HepG2 (cell line): Measurements from ENCODE around the gene KRTCAP2. TPM values are rescaled to one million over a fixed set of nuclear protein-coding genes. Genes with fewer than 3 reads are reported as not detected.

Source experiments
- ATM ChIP-seq: fragments of 450-650 bp; IDR thresholded peaks from 2 replicates; pipeline ENCODE4 v1.7.1; 2017; ENCODE audit warnings: mild to moderate bottlenecking, borderline replicate concordance
- CBX1 ChIP-seq: IDR thresholded peaks from one replicate; pipeline ENCODE4 v1.6.1; 2016; ENCODE audit warnings: antibody characterized with exemption, low read depth
- CC2D1A ChIP-seq: sonication (generic); formaldehyde crosslinking; IDR thresholded peaks from 2 replicates; pipeline ENCODE4 v1.8.1; 2023; ENCODE audit warnings: mild to moderate bottlenecking, missing genetic modification reagents
- DR1 ChIP-seq: sonication (generic); formaldehyde crosslinking; IDR thresholded peaks from 2 replicates; pipeline ENCODE4 v1.8.0; 2021; ENCODE audit warnings: mild to moderate bottlenecking, missing genetic modification reagents, inconsistent platforms
- ELF1 ChIP-seq: sonication (generic); formaldehyde crosslinking; IDR thresholded peaks from 2 replicates; pipeline ENCODE4 v1.4.0; 2020; ENCODE audit warnings: missing genetic modification reagents
- FOSL1 ChIP-seq: sonication (generic); formaldehyde crosslinking; IDR thresholded peaks from 2 replicates; pipeline ENCODE4 v1.9.0; 2021; ENCODE audit warnings: missing genetic modification reagents, borderline replicate concordance
- HOXA7 ChIP-seq: sonication (generic); formaldehyde crosslinking; IDR thresholded peaks from 2 replicates; pipeline ENCODE4 v1.8.1; 2022; ENCODE audit warnings: mild to moderate bottlenecking, missing genetic modification reagents, moderate library complexity
- KLF15 ChIP-seq: sonication (generic); formaldehyde crosslinking; IDR thresholded peaks from 2 replicates; pipeline ENCODE4 v1.8.1; 2023; ENCODE audit warnings: borderline replicate concordance, mild to moderate bottlenecking, inconsistent platforms, missing genetic modification reagents, mixed read lengths
- MTA3 ChIP-seq: sonication (generic); formaldehyde crosslinking; IDR thresholded peaks from 2 replicates; pipeline ENCODE4 v1.4.0; 2020; ENCODE audit warnings: missing genetic modification reagents
- NFKB2 ChIP-seq: sonication (generic); formaldehyde crosslinking; IDR thresholded peaks from 2 replicates; pipeline ENCODE4 v1.4.0; 2020; ENCODE audit warnings: missing genetic modification reagents, borderline replicate concordance
- SYNCRIP ChIP-seq: fragments of 200-400 bp; formaldehyde crosslinking; IDR thresholded peaks from 2 replicates; pipeline ENCODE4 v1.6.1; 2018; ENCODE audit warnings: mild to moderate bottlenecking, low read depth, low read length; ENCODE audit not compliant: insufficient read depth
- ZC3H4 ChIP-seq: sonication (generic); formaldehyde crosslinking; IDR thresholded peaks from 2 replicates; pipeline ENCODE4 v1.4.0; 2020; ENCODE audit warnings: missing genetic modification reagents, borderline replicate concordance
- ZNF253 ChIP-seq: sonication (generic); formaldehyde crosslinking; IDR thresholded peaks from 2 replicates; pipeline ENCODE4 v1.8.0; 2022; ENCODE audit warnings: mild to moderate bottlenecking, missing genetic modification reagents, borderline replicate concordance
- ZNF260 ChIP-seq: sonication (generic); formaldehyde crosslinking; IDR thresholded peaks from 2 replicates; pipeline ENCODE4 v1.4.0; 2020; ENCODE audit warnings: missing genetic modification reagents, low read depth, mild to moderate bottlenecking, borderline replicate concordance
- ZNF3 ChIP-seq: IDR thresholded peaks from 2 replicates; pipeline ENCODE4 v1.7.0; 2017; ENCODE audit warnings: inconsistent platforms
- ZNF33B ChIP-seq: sonication (generic); formaldehyde crosslinking; IDR thresholded peaks from 2 replicates; pipeline ENCODE4 v1.5.1; 2020; ENCODE audit warnings: mild to moderate bottlenecking, missing genetic modification reagents
- ZNF615 ChIP-seq: sonication (generic); formaldehyde crosslinking; IDR thresholded peaks from 2 replicates; pipeline ENCODE4 v1.5.0; 2020; ENCODE audit warnings: mild to moderate bottlenecking, missing genetic modification reagents, borderline replicate concordance
- ZNF670 ChIP-seq: sonication (generic); formaldehyde crosslinking; IDR thresholded peaks from 2 replicates; pipeline ENCODE4 v1.8.0; 2022; ENCODE audit warnings: mild to moderate bottlenecking, missing genetic modification reagents, borderline replicate concordance
- ZNF746 ChIP-seq: sonication (generic); formaldehyde crosslinking; IDR thresholded peaks from 2 replicates; pipeline ENCODE4 v1.8.0; 2022; ENCODE audit warnings: mild to moderate bottlenecking, missing genetic modification reagents
- ZNF782 ChIP-seq: sonication (generic); formaldehyde crosslinking; IDR thresholded peaks from 2 replicates; pipeline ENCODE4 v1.4.0; 2020; ENCODE audit warnings: missing genetic modification reagents, mild to moderate bottlenecking, borderline replicate concordance
- polyA plus RNA-seq, 8 experiments: library from polyadenylated mRNA; depleted of rRNA in 3 of 8; stranded (reverse) in 7 of 8; unstranded in 1 of 8; fragments of >200 nt; fragmentation: Illumina TruSeq in 4 of 8; extraction: Trizol in 4 of 8; gene quantifications; 2 replicates each; pipeline versions ENCODE4 v1.2.1 to v1.2.3, GENCODE V29; 2011 to 2016; ENCODE audit warnings: low read depth in 4 of 8, missing spikeins in 1 of 8, mixed read lengths in 1 of 8; ENCODE audit not compliant: insufficient read depth in 1 of 8
- total RNA-seq, 5 experiments: library from RNA; depleted of rRNA; stranded (reverse); fragments of >200 nt; fragmentation: Illumina TruSeq; extraction: Trizol; gene quantifications; 2 replicates each; pipeline ENCODE4 v1.2.3, GENCODE V29; 2016; ENCODE audit warnings: low read depth in 1 of 5
- TF ChIP-seq, protein P1 (sequence below): sonication (generic); formaldehyde crosslinking; IDR thresholded peaks from 2 replicates; pipeline ENCODE4 v1.4.0; 2020; ENCODE audit warnings: missing genetic modification reagents
- TF ChIP-seq, protein P2 (sequence below): sonication (generic); formaldehyde crosslinking; IDR thresholded peaks from 2 replicates; pipeline ENCODE4 v1.5.0; 2020; ENCODE audit warnings: missing genetic modification reagents, mild to moderate bottlenecking, borderline replicate concordance
- TF ChIP-seq, protein P3 (sequence below): sonication (generic); formaldehyde crosslinking; IDR thresholded peaks from 2 replicates; pipeline ENCODE4 v1.9.0; 2021; ENCODE audit warnings: missing genetic modification reagents, borderline replicate concordance
- TF ChIP-seq, protein P4 (sequence below): sonication (generic); formaldehyde crosslinking; IDR thresholded peaks from 2 replicates; pipeline ENCODE4 v1.4.0; 2020; ENCODE audit warnings: missing genetic modification reagents

The KRTCAP2 gene
- total and polyA plus RNA-seq, 2 of the 13 experiments (the other 11 are each of a cell fraction or from before 2014, with no cell fraction given): 77.3 to 79.4 TPM

DNA sequence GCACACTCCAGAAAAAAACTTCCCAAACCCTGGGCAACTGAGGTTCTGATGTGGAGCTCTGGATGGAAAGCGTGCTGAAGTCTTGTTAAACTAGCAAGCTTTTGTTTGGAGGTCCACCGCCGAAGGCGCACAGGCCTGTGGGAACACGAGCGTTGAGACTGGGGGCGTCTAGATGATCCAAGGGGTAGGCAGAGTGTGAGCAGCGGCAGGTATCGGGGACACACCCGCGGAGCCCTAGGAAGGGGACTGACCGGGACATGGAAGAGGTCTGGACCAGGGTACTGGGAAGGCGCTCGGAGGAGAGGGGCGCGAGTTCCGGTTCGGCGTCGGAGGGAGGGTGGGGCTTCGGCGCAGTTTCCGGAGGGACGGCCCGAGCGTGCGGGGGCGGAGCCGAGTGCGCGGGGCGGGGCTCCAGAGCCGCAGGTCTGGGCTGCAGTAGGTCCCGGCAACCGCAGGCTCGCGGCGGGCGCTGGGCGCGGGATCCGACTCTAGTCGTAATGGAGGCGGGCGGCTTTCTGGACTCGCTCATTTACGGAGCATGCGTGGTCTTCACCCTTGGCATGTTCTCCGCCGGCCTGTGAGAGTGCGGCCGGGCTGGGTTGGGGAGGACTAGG lies 37.6 kb downstream of the KRTCAP2 start, which contains the start of gene SLC50A1 (continued):
- TF ChIP-seq, protein P1, sequence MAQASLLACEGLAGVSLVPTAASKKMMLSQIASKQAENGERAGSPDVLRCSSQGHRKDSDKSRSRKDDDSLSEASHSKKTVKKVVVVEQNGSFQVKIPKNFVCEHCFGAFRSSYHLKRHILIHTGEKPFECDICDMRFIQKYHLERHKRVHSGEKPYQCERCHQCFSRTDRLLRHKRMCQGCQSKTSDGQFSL (CRISPR knock-in tag): no peak
- TF ChIP-seq ZC3H4 (CRISPR knock-in tag) (no peak), DR1 (CRISPR knock-in tag) (no peak), ZNF746 (CRISPR knock-in tag) (no peak; the same call in 1 of the 2 replicates), ZNF670 (CRISPR knock-in tag) (no peak), HOXA7 (no peak), ATM (no peak), ZNF253 (CRISPR knock-in tag) (no peak), ZNF782 (CRISPR knock-in tag) (peak; percentile 94; the same call in 1 of the 2 replicates), MTA3 (no peak), CBX1 (no peak), ELF1 (CRISPR knock-in tag) (peak; percentile 53), ZNF615 (peak; percentile 50; the same call in 1 of the 2 replicates), KLF15 (CRISPR knock-in tag) (peak; percentile 60; the same call in 1 of the 2 replicates), ZNF260 (CRISPR knock-in tag) (no peak), FOSL1 (CRISPR knock-in tag) (no peak), ZNF3 (CRISPR knock-in tag) (no peak), ZNF33B (CRISPR knock-in tag) (no peak), SYNCRIP (no peak), NFKB2 (CRISPR knock-in tag) (peak; percentile 28; the same call in 1 of the 2 replicates), CC2D1A (CRISPR knock-in tag) (no peak)
- TF ChIP-seq, protein P2, sequence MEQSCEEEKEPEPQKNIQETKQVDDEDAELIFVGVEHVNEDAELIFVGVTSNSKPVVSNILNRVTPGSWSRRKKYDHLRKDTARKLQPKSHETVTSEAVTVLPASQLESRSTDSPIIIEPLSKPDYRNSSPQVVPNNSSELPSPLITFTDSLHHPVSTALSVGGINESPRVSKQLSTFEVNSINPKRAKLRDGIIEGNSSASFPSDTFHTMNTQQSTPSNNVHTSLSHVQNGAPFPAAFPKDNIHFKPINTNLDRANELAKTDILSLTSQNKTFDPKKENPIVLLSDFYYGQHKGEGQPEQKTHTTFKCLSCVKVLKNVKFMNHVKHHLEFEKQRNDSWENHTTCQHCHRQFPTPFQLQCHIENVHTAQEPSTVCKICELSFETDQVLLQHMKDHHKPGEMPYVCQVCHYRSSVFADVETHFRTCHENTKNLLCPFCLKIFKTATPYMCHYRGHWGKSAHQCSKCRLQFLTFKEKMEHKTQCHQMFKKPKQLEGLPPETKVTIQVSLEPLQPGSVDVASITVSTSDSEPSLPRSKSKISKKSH (CRISPR knock-in tag): no peak; the same call in 1 of the 2 replicates
- TF ChIP-seq, protein P3, sequence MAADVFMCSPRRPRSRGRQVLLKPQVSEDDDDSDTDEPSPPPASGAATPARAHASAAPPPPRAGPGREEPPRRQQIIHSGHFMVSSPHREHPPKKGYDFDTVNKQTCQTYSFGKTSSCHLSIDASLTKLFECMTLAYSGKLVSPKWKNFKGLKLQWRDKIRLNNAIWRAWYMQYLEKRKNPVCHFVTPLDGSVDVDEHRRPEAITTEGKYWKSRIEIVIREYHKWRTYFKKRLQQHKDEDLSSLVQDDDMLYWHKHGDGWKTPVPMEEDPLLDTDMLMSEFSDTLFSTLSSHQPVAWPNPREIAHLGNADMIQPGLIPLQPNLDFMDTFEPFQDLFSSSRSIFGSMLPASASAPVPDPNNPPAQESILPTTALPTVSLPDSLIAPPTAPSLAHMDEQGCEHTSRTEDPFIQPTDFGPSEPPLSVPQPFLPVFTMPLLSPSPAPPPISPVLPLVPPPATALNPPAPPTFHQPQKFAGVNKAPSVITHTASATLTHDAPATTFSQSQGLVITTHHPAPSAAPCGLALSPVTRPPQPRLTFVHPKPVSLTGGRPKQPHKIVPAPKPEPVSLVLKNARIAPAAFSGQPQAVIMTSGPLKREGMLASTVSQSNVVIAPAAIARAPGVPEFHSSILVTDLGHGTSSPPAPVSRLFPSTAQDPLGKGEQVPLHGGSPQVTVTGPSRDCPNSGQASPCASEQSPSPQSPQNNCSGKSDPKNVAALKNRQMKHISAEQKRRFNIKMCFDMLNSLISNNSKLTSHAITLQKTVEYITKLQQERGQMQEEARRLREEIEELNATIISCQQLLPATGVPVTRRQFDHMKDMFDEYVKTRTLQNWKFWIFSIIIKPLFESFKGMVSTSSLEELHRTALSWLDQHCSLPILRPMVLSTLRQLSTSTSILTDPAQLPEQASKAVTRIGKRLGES (CRISPR knock-in tag): no peak
- TF ChIP-seq, protein P4, sequence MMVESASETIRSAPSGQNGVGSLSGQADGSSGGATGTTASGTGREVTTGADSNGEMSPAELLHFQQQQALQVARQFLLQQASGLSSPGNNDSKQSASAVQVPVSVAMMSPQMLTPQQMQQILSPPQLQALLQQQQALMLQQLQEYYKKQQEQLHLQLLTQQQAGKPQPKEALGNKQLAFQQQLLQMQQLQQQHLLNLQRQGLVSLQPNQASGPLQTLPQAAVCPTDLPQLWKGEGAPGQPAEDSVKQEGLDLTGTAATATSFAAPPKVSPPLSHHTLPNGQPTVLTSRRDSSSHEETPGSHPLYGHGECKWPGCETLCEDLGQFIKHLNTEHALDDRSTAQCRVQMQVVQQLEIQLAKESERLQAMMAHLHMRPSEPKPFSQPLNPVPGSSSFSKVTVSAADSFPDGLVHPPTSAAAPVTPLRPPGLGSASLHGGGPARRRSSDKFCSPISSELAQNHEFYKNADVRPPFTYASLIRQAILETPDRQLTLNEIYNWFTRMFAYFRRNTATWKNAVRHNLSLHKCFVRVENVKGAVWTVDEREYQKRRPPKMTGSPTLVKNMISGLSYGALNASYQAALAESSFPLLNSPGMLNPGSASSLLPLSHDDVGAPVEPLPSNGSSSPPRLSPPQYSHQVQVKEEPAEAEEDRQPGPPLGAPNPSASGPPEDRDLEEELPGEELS (CRISPR knock-in tag): no peak; the same call in 1 of the 2 replicates
